ENCODE data around the gene AJM1. TPM values are rescaled to one million over a fixed set of nuclear protein-coding genes. Genes with fewer than 3 reads are reported as not detected.

AJM1 gene
- total RNA-seq, 2 donors from 2014 or later: 11.5 to 17.1 TPM

DNA sequence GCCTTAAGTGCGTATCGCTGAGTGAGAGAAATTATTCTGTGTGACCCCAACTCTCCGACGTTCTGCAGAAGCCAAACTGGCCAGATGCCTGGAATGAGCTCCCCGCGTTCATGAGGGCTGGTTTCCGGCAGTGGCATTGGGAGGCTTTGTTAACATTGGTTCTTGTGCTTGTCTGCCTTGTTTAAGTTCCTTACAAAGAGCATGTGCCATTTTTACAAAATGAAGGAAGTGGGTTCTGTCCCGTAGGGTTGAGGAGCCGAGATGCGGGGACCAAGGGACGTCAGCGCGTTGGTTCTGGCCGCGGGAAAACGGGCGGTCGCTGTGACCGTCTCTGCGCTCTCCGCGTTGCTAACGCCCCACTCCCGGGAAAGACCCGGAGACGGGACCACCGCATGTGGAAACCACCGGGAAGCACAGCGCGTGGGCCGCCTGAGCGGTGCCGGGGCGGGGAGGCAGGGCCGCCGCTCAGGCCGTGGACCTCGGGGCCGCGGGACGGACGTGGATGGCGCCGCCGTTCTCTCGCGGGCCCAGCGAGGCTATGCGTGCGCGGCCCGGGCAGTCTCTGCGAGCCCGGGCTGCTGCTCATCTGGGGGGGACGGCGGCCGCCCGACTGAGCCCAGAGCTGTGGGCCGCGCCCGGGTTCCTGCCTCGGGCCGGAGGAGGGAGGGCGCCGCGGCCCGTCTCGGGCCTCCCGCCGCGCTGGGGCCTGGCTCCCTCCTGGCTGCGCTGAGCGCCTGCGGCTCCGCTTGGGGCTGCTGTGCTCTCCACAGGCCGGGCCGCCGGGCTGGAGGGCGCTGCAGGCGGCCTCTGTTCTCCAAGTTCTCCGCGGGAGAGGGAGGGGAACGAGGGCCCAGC, 21.1 kb upstream of the AJM1 start:
- TF ChIP-seq, protein P1, sequence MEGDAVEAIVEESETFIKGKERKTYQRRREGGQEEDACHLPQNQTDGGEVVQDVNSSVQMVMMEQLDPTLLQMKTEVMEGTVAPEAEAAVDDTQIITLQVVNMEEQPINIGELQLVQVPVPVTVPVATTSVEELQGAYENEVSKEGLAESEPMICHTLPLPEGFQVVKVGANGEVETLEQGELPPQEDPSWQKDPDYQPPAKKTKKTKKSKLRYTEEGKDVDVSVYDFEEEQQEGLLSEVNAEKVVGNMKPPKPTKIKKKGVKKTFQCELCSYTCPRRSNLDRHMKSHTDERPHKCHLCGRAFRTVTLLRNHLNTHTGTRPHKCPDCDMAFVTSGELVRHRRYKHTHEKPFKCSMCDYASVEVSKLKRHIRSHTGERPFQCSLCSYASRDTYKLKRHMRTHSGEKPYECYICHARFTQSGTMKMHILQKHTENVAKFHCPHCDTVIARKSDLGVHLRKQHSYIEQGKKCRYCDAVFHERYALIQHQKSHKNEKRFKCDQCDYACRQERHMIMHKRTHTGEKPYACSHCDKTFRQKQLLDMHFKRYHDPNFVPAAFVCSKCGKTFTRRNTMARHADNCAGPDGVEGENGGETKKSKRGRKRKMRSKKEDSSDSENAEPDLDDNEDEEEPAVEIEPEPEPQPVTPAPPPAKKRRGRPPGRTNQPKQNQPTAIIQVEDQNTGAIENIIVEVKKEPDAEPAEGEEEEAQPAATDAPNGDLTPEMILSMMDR (IDR thresholded peaks at IDR 0.05): no peak
- no peaks in the 10 kb centered on the region for H3K36me3 ChIP-seq
- no peak overlapping the region for H3K9ac ChIP-seq (ENCODE audit: low read depth in 2 of 2, low read length in 2 of 2)
- H3K27me3 ChIP-seq: no peaks in the 10 kb centered on the region
- H3K27ac ChIP-seq: no peak overlapping the region
- DNase-seq: no peak
- intact Hi-C loops (cut with DNase I): no loop called here
- H3K4me3 ChIP-seq: peak overlapping the region; percentile 13
- no peaks in the 10 kb centered on the region for H3K4me1 ChIP-seq
- H3K9me3 ChIP-seq: no peaks in the 10 kb centered on the region

DNA sequence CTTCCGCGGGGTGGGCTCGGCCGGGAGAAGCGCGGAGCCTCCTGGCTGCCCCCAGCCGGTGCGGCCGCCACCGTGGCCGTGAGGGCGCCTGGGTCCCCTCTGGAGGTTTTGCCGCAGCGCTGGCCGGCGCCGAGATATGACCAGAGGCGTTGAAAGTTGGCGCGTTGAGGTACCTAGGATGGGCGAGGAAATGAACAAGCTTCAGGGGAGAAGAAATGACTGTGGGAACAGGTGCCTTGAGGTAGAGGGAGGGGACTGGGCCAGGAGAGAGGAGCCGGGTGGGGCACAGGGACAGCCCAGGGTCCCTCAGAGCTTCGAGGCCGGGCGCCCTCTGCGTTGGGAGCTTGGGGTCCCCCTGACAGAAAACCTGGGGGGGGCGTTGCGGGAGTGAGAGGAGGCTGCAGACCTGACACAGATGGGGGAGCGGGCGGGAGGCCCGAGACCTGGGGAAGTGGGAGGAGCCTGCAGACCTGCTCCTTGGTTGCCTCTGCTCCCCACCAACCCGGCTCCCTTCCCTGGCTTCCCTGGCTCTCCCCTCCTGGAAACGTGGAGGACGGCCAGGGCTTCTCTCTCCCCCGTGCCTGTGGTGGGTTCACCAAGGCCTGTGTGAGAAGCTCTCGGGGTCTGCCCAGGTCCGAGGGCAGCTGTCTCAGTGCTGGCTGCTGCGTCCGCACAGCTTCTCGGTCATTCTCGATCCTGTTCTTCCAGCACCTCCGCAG, 20.3 kb upstream of the AJM1 start:
- Histone ChIP-seq H3K4me3 (peak overlapping the region; percentile 13), H3K9ac (ENCODE audit: low read depth in 2 of 2, low read length in 2 of 2) (no peak overlapping the region), H3K9me3 (no peaks in the 10 kb centered on the region), H3K27ac (no peak overlapping the region), H3K27me3 (no peaks in the 10 kb centered on the region), H3K36me3 (no peaks in the 10 kb centered on the region), H3K4me1 (no peaks in the 10 kb centered on the region)
- TF ChIP-seq, protein P1 (IDR thresholded peaks at IDR 0.05): no peak
- no peak for DNase-seq
- intact Hi-C loops (cut with DNase I): no loop called here

DNA sequence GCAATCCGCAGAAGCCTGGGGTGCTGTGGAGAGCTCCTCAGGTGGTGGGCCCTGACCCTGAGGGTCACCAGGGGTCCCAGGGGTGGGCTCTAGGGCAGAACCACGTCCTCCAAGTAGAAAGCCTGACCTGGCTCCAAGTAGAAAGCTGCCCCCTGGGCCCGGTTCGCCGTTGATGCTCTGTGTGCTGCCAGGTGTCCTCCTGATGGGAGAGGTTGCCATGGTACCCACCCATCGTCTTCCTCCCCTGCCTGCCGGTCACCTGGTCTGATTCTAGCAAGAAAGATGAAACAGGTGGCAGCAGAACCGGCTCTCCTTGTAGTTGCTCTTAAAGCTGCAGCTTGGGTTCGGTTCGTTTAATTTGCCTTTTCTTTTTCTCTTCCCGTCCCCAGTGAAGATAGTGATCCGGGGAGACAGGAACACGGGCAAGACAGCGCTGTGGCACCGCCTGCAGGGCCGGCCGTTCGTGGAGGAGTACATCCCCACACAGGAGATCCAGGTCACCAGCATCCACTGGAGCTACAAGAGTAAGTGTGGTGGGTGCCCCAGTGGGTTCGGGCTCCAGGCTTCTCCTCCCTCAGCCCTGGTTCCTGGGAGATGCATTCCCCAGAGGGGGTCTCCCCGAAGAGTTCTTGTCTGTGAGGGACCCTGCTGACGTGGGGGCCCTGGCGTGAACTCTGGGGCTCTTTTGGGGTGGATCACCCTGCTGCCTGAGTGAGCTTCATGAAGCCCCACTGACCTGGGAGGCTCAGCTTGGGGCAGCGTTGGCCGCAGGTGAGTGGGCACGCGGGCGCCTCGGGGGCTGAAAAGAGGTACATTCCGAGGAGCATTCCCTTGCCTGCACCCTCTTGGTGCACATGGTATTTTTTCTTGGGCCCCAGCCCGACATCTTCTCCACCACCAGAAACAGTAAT, 18.9 kb upstream of the AJM1 start:
- Histone ChIP-seq H3K9ac (ENCODE audit: low read depth in 2 of 2, low read length in 2 of 2) (no peak overlapping the region), H3K36me3 (no peaks in the 10 kb centered on the region), H3K27ac (no peak overlapping the region), H3K4me1 (no peaks in the 10 kb centered on the region), H3K4me3 (no peak overlapping the region), H3K9me3 (no peaks in the 10 kb centered on the region), H3K27me3 (no peaks in the 10 kb centered on the region)
- DNase-seq: no peak
- intact Hi-C loops (cut with DNase I): no loop called here
- TF ChIP-seq, protein P1 (IDR thresholded peaks at IDR 0.05): no peak

DNA sequence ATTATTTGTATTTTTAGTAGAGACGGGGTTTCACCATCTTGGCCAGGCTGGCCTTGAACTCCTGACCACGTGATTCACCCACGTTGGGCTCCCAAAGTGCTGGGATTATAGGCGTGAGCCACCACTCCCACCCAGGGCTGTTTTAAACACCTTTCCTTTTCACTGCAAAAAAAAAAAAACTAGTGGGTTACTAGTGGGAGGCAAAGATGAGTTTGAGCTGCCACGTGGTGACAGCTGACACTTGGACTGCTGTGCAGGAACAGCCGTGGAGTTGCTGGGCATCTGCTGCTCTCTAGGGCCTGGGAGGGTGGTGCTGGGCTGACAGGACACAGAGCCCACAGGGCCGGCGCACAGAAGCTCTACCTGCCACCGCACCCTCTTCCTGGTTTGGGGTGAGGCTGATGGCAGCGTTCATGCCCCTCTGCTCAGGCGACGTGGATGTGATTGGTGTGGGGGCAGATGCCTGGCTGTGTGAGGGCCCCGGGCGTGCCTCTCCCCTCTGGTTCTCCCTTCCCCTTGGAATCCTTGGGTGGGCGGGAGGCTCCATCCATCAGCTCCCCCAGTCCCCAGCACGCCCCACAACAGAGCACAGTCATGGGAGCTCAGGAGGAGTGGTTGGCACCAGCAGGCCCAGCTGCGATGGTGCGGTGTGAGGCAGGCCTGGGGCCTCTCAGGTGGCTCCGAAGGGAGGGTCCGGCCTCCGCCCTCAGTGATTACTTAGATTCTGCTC, 17.6 kb upstream of the AJM1 start:
- DNase-seq: no peak
- H3K9me3 ChIP-seq: no peaks in the 10 kb centered on the region
- H3K9ac ChIP-seq (ENCODE audit: low read depth in 2 of 2, low read length in 2 of 2): no peak overlapping the region
- intact Hi-C loops (cut with DNase I): no loop called here
- TF ChIP-seq, protein P1 (IDR thresholded peaks at IDR 0.05): no peak
- peaks cover 3% of the 10 kb centered on the region for H3K36me3 ChIP-seq
- no peak overlapping the region for H3K4me3 ChIP-seq
- no peaks in the 10 kb centered on the region for H3K4me1 ChIP-seq
- no peaks in the 10 kb centered on the region for H3K27me3 ChIP-seq
- no peak overlapping the region for H3K27ac ChIP-seq
